GM23338 (cell line): ENCODE measurements around the gene TKFC.
A peak's percentile ranks its signal among the peaks of the same experiment; 100 is the strongest.

ENCODE experiments used
- CREB1 ChIP-seq: fragments of 250-450 bp; sonication (Bioruptor Pico); IDR thresholded peaks from 2 replicates; pipeline ENCODE4 v1.5.0; 2020; ENCODE audit warnings: low read depth, mild to moderate bottlenecking, moderate library complexity
- EZH2 ChIP-seq: fragments of 200-600 bp; sonication (generic); IDR thresholded peaks from one replicate; pipeline ENCODE4 v1.8.0; 2017; ENCODE audit warnings: antibody characterized with exemption, mild to moderate bottlenecking, low read depth; ENCODE audit not compliant: unreplicated experiment
- EZH2phosphoT487 ChIP-seq: fragments of 200-600 bp; sonication (generic); IDR thresholded peaks from one replicate; pipeline ENCODE4 v1.8.1; 2018; ENCODE audit warnings: antibody characterized with exemption; ENCODE audit not compliant: unreplicated experiment
- JUNB ChIP-seq: IDR thresholded peaks from one replicate; pipeline ENCODE4 v1.6.1; 2016; ENCODE audit warnings: antibody characterized with exemption; ENCODE audit not compliant: unreplicated experiment
- POLR2AphosphoS5 ChIP-seq: IDR thresholded peaks from 2 replicates; pipeline ENCODE4 v1.6.1; 2016; ENCODE audit warnings: antibody characterized with exemption, low read depth
- TF ChIP-seq, protein P1 (sequence below): IDR thresholded peaks from one replicate; pipeline ENCODE4 v1.6.1; 2018; ENCODE audit warnings: antibody characterized with exemption; ENCODE audit not compliant: unreplicated experiment
- TF ChIP-seq, protein P2 (sequence below), 2 experiments: fragments of 200-600 bp in 1 of 2; sonication (generic) in 1 of 2; conservative IDR thresholded peaks; 2 replicates each; pipeline versions ENCODE4 v1.5.1 to v1.6.1; 2016 to 2017; ENCODE audit warnings: antibody characterized with exemption in 2 of 2, low read depth in 2 of 2, mild to moderate bottlenecking in 2 of 2, moderate library complexity in 1 of 2

DNA sequence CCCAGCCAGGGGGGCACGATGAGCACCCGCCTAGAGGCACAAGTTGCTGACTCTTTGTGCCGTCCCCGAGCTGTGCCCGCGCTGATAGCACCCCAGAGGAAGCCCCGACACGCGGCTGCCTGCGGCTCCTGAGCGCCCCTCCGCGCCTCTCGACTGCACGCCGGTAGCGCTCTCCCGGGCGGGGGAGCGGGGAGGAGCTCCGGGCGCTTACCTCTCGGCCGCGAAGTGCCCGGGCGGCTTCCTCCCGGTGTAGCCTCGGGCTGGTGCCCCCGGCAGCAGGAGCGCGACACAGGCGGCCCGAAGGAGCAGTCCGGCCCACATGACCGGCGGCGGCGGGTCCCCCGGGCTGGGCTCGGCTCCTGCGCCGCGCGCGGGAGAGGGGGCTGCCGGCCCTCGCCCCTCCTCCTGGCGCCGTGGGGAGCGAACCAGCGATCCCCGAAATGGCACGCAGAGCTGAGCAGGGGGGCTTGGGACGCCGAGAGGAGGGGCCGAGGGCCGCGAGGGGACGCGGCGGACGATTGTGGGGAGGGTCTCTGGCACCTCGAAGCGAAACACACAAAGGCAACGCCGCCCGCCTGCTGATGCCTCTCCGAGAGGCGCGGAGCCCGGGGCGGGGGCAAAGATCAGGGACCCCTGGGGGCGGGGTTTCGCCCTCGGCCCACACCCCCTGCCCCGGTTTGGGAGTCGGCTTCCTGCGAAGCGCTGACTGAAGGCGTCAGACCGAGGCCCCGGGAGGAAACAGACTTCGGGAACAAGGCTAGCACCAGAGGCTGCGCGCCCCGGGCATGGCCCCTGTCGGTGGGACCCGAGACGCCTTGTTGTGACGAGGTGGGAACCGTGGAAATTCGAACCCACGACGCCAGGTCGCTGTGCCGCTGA, 38.1 kb upstream of the TKFC start, which contains the start of gene VWCE:
- TF ChIP-seq, protein P1, sequence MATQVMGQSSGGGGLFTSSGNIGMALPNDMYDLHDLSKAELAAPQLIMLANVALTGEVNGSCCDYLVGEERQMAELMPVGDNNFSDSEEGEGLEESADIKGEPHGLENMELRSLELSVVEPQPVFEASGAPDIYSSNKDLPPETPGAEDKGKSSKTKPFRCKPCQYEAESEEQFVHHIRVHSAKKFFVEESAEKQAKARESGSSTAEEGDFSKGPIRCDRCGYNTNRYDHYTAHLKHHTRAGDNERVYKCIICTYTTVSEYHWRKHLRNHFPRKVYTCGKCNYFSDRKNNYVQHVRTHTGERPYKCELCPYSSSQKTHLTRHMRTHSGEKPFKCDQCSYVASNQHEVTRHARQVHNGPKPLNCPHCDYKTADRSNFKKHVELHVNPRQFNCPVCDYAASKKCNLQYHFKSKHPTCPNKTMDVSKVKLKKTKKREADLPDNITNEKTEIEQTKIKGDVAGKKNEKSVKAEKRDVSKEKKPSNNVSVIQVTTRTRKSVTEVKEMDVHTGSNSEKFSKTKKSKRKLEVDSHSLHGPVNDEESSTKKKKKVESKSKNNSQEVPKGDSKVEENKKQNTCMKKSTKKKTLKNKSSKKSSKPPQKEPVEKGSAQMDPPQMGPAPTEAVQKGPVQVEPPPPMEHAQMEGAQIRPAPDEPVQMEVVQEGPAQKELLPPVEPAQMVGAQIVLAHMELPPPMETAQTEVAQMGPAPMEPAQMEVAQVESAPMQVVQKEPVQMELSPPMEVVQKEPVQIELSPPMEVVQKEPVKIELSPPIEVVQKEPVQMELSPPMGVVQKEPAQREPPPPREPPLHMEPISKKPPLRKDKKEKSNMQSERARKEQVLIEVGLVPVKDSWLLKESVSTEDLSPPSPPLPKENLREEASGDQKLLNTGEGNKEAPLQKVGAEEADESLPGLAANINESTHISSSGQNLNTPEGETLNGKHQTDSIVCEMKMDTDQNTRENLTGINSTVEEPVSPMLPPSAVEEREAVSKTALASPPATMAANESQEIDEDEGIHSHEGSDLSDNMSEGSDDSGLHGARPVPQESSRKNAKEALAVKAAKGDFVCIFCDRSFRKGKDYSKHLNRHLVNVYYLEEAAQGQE = no peak
- TF ChIP-seq, protein P2, sequence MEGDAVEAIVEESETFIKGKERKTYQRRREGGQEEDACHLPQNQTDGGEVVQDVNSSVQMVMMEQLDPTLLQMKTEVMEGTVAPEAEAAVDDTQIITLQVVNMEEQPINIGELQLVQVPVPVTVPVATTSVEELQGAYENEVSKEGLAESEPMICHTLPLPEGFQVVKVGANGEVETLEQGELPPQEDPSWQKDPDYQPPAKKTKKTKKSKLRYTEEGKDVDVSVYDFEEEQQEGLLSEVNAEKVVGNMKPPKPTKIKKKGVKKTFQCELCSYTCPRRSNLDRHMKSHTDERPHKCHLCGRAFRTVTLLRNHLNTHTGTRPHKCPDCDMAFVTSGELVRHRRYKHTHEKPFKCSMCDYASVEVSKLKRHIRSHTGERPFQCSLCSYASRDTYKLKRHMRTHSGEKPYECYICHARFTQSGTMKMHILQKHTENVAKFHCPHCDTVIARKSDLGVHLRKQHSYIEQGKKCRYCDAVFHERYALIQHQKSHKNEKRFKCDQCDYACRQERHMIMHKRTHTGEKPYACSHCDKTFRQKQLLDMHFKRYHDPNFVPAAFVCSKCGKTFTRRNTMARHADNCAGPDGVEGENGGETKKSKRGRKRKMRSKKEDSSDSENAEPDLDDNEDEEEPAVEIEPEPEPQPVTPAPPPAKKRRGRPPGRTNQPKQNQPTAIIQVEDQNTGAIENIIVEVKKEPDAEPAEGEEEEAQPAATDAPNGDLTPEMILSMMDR (conservative IDR thresholded peaks at IDR 0.05; ENCODE audit: low read depth in 2 of 2) = peak in 1 of 2 experiments; percentile 43; a peak in 2 of 4 replicates
- TF ChIP-seq EZH2phosphoT487 (no peak), JUNB (no peak), CREB1 (CRISPR knock-in tag) (peak; percentile 49; the same call in 1 of the 2 replicates), POLR2AphosphoS5 (peak; percentile 56), EZH2 (no peak)
